Stimulated activated CD4-positive, alpha-beta T cell treated with anti-CD3 and anti-CD28 coated beads, Interleukin-1b, Interleukin-23, amount 100 ng/mL, for 1 hour (primary cell): ENCODE data around the gene CIITA.
"Not testable (repeated sequence)": the region's sequence is repeated elsewhere in the genome, so short reads cannot be mapped to it uniquely, and the experiment has no call there.

Source experiments
- DNase-seq, 2 donors: peaks; one replicate each; pipeline ENCODE4 v3.0.0-alpha.2; 2020; ENCODE audit warnings: low read depth in 2 of 2

CIITA gene

GRCh38 chr16:10937068-10937859 is 60.3 kb downstream of the CIITA start:
- no peak for DNase-seq

DNA sequence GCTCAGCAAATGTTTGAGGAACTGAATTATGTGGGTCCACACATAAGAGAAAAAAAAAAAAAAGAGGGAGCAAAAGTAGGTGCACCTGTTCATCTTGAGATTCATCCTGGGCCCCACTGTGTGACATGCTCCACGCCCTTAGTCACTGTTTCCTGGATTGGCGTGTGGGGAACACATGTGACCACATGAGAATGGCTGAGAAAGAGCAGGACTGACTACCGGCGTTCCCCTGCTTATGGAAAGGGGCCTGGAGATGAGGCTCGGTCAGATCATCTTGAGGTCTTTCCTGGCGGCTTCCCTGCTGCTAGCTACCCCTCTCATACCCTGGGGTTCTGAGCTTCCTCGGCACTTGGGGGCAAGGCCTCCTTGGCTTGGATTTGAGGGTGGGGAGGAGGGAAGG is 61.3 kb downstream of the CIITA start:
- DNase-seq, result no peak

- DNase-seq, result no peak
Measured at GRCh38 chr16:10938796-10939648, 62.0 kb downstream of the CIITA start.

GRCh38 chr16:10939649-10940234 is 62.7 kb downstream of the CIITA start:
- DNase-seq, result no peak

GRCh38 chr16:10940501-10941079 is 63.6 kb downstream of the CIITA start:
- DNase-seq, result no peak

DNA sequence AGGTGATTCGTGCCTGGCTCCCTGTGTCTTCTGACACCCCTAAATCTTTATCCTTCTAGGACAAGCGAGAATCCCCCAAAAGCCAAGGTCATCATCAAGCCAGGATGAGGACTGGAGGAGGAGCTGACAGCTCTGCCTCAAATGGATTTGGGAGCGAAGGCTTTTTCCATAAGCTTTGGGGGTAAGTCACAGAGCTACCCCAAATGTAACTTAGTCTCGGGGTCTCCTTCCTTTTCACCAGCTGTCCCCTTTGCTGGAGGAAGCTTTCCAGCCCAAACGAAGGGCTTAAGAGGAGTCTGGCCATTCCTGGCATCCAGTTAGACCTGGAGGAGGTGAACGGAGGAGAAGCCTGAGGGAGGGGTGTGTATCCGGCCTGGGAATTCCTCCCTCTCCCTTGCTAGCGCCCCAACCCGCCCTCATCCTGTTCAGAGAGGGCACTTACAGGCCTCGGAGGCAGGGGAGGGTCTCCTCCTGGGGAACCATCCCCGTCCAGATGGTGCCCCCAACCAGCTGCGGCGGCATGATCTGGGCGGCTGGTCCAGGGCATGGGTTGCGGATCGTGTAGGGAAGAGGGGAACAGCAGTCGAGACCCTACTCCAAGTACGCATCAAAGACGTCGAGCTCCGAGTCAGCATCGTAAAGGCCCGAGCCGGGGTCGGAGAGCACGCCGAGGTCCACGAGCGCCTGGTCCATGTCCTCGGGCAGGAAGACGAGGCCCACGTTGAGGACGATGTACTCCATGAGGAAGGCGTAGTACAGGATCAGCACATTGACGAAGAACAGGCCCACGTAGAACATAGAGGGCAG is 64.3 kb downstream of the CIITA start:
- DNase-seq, result no peak

- DNase-seq, result not testable (repeated sequence)
Measured at GRCh38 chr16:10941935-10942351, 64.9 kb downstream of the CIITA start.

DNA sequence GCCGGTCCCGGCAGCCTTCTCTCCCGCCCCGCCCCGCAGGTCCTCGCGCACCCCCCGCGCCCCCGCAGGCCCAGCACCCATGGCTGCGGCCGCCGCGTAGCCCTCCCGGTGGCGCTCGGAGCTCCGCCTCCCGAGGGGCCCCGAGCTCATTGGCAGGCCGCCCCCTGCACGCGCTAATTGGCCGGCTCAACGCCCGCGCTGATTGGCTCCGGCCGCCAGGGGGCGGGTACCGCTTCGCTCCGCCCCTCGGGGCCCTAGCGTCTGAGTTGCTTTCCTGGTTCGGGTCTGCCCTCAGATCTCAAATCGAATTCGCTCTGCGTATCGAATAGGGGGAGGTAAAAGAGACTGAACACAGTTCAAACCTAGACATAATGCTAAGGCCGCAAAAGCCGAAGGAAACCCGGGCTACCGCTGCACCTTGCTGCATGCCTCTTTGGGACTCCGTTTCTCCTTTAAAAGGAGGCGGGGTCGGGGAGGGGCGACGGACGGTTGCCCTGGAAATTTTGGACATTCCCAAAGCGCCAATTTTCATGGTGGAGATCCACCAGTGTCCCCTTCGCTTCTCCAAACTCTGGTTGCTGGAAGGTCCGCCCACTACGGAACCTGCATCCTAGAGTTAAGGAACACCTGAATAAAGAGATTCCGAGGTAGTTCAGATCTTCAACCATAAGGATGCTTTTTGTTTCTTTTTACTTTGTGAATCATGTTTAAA is 65.5 kb downstream of the CIITA start, which contains the start of gene DEXI:
DEXI (minus strand) TSS at position 117 of the 712 bp plus-strand sequence. CDS start 463 bp downstream, outside the sequence.
- DNase-seq, result peak; percentile 88 to 89

DNA sequence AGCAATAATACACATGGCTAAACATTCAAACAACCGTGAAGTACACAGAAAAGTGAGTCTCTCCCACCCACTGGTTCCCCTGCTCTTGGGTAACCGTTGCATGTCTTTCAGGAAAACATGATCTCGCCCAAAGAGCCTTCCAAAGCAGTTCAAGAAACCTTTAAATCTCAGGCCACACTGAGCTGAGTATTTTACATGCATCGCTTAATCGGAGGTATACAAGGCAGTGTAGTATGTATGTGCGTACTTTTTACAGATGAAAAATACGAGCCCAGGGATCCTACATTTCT is 66.0 kb downstream of the CIITA start:
- DNase-seq, result no peak

DNA sequence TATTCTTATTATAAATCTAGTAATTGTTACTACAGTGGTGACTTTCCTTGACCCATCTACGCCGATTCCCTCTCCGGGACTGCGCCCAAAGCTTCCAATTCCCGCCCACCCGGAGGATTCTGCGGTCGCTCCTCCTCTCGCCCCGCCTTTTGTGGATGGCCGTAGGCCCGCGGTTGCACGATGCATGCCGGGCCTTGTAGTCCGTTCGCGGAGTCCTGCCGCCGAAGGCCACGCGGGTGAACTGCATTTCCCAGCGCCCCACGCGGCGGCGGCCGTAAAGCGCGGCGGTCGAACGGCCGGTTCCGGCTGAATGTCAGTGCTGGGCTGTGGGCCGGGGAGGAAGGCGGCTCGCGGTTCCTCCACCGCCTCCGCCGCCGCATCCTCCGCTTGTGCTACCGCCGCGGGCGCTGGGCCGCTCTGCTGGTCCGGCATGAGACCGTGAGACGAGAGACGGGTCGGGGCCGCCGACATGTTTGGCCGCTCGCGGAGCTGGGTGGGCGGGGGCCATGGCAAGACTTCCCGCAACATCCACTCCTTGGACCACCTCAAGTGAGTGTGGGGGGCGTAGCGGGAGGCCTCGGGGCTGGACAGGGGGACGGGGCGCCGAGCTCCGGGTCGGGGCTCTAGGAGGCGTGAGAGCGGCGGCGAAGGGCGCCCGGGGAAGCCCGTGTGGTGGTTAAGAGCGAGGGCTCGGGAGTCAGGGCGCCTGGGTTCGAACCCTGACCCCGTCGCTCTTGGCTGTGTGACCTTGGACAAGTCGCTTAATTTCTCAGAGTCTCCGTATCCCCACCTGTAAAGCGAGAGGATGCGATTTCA is 67.5 kb downstream of the CIITA start, which contains the start of gene CLEC16A:
CLEC16A (plus strand) TSS at position 316 of the 816 bp plus-strand sequence; CDS start at position 470, 154 bp downstream.
- DNase-seq, result peak; percentile 83 to 90

DNA sequence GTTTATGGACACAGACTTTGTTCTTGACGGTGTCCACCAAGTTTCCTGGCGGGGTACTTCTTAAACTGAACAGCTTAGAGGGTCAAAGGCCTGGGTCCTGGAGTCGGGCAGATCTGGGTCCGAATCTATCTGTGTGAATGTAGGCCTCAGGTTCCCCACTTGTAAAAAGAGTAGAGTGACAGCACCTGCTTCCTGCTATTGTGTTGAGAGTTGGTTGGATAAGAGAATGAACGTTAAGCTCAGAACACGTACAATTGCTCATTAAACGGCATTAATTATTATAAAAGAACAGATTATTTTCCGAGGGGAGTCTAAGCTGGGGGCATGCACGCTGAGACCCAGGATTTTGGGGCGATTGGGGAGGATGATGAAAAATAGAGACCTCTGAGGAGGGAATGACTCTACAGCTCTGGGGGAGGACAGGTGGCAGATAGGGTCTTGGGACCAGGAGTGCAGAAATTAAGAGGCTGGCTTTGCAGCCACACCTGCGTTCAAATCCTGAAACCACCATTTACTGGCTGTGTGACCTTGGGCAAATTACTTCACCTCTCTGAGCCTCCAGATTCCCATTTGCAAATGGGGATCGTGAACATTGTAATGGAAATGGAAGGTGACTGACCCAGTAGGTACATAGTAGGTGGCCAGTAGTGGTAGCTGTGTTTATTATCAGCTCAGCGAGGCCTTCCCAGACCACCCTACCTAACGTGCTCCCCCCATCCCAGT is 68.2 kb downstream of the CIITA start:
- no peak for DNase-seq

DNA sequence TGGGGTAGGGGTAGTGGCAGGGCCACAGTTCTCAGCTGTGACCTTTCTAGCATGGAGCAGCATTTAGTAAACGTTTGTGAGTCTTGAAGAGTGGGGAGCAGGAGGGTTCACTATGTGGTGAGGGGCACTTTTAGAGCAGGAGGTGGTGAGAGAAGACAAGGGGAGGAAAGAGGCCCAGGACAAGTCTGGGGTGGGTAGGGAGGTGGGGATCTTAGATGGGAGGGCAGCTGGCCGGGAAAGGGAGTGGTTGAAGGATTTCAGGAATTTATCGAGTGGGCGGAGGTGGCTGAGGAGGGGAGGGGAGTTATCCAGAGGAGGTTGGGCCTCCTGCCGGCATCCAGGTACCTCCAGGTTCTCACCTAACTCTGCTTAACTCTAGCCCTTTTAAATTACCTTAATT is 69.3 kb downstream of the CIITA start:
- DNase-seq, result no peak

GRCh38 chr16:10947211-10947787 is 70.3 kb downstream of the CIITA start:
- no peak for DNase-seq

DNA sequence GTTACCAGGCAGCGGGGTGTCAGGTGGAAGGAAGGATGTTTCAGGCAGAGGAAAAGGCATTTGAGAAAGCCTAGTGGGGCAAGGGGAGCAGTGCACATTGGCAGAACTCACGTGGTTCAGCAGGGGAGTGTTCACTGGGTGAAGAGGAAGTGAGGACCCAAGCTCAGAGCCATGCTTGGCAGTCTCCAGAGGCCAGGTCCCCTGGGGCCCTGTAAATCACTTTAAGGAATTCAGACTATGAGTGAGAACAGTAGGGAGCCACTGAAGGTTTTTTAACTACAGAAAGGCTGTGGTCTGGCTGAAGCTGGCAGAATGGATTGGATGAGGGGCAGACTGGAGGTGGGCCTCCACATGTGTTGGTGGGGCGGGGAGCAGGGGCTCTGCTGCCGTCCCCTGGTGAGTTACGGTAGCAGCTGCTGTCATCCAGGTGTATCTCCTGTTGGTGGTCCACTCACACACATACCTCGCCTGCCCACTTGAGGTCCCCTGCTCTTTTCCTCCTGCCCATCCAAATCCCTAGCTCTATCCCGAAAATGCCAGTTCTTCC is 72.5 kb downstream of the CIITA start:
- DNase-seq, result no peak

DNA sequence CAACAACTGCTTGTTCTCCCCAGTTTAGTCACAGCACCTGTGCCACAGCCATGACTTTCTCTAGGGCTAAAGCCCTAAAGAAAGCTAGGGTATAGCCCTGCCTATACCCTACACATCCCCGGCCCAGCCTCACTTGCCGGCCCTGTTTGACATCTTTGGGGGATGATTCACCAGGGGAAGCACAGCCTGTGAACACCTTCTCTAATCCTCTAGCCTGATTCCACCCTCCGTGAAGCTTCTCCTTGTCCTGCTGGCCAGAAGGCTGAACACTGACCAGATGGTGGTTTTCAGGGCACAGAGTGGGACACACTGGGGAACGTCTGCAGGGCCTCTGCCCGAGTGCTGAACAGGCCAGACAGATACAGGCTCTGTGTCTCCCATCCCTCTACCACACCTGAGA is 73.4 kb downstream of the CIITA start:
- no peak for DNase-seq

- DNase-seq, result no peak
Measured at GRCh38 chr16:10951026-10951425, 74.0 kb downstream of the CIITA start.

DNA sequence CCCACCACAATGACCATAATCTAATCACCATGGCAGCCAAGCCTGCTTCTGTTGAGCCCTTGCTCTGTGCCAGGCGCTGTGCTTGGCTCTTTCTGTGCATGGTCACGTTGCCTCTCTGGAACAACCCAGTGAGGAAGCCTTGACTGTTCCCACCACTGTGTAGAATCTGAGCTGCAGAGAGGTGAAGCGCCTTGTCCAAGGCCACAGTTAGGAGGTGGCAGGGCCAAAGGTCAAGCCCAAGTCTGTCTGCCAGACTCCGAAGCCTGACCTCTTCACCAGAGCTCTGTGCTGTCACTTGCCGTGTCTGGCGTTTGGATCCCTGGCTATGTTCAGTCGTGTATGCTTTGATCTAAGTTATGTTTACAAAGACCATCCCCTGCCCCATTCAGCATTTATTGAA is 77.9 kb downstream of the CIITA start:
- DNase-seq, result no peak

GRCh38 chr16:10957771-10958482 is 80.9 kb downstream of the CIITA start:
- no peak for DNase-seq
